ENCODE results near the gene IL12RB1.

The IL12RB1 gene

DNA sequence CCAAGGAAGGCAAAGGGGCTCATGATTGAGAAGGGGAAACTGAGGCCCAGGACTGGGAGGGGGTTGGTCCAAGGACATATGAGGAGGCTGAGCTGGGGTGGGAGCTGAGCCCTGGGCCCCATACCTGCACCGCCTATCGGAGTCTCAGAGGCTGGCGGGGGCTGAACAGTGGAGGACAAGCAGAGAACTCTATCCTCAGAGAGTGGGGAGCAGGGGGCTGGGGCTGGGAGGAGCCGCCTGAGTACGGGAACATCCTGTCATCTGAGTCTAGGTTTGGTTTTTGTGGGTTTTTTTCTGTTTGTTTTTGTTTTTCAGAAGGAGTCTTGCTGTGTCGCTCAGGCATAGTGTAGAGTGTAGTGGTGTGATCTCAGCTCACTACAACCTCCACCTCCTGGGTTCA, 72.5 kb downstream of the IL12RB1 start:
- no peak for TF ChIP-seq EZH2phosphoT487 (IDR thresholded peaks at IDR 0.05; ENCODE audit: low read depth)
- TF ChIP-seq, protein P1, sequence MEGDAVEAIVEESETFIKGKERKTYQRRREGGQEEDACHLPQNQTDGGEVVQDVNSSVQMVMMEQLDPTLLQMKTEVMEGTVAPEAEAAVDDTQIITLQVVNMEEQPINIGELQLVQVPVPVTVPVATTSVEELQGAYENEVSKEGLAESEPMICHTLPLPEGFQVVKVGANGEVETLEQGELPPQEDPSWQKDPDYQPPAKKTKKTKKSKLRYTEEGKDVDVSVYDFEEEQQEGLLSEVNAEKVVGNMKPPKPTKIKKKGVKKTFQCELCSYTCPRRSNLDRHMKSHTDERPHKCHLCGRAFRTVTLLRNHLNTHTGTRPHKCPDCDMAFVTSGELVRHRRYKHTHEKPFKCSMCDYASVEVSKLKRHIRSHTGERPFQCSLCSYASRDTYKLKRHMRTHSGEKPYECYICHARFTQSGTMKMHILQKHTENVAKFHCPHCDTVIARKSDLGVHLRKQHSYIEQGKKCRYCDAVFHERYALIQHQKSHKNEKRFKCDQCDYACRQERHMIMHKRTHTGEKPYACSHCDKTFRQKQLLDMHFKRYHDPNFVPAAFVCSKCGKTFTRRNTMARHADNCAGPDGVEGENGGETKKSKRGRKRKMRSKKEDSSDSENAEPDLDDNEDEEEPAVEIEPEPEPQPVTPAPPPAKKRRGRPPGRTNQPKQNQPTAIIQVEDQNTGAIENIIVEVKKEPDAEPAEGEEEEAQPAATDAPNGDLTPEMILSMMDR (IDR thresholded peaks at IDR 0.05; ENCODE audit: low read depth, low read length) = no peak
- Histone ChIP-seq H3K4me2 (ENCODE audit: low read length) (no peak overlapping the region), H3K27me3 (ENCODE audit: low read depth, low read length) (no peaks in the 10 kb centered on the region), H3K9me3 (ENCODE audit: insufficient read depth, low read length) (no peaks in the 10 kb centered on the region), H2AFZ (ENCODE audit: low read depth, low read length) (no peak overlapping the region), H3K9ac (ENCODE audit: low read length) (no peak overlapping the region), H3K4me1 (ENCODE audit: low read length) (no peaks in the 10 kb centered on the region), H3K27ac (ENCODE audit: low read length) (no peak overlapping the region), H3K4me3 (ENCODE audit: low read length) (no peak overlapping the region), H3K36me3 (replicated peaks; ENCODE audit: low read depth, low read length) (peaks cover 42% of the 10 kb centered on the region), H3K79me2 (ENCODE audit: low read length) (no peaks in the 10 kb centered on the region), H4K20me1 (ENCODE audit: insufficient read depth, low read length) (no peaks in the 10 kb centered on the region)

DNA sequence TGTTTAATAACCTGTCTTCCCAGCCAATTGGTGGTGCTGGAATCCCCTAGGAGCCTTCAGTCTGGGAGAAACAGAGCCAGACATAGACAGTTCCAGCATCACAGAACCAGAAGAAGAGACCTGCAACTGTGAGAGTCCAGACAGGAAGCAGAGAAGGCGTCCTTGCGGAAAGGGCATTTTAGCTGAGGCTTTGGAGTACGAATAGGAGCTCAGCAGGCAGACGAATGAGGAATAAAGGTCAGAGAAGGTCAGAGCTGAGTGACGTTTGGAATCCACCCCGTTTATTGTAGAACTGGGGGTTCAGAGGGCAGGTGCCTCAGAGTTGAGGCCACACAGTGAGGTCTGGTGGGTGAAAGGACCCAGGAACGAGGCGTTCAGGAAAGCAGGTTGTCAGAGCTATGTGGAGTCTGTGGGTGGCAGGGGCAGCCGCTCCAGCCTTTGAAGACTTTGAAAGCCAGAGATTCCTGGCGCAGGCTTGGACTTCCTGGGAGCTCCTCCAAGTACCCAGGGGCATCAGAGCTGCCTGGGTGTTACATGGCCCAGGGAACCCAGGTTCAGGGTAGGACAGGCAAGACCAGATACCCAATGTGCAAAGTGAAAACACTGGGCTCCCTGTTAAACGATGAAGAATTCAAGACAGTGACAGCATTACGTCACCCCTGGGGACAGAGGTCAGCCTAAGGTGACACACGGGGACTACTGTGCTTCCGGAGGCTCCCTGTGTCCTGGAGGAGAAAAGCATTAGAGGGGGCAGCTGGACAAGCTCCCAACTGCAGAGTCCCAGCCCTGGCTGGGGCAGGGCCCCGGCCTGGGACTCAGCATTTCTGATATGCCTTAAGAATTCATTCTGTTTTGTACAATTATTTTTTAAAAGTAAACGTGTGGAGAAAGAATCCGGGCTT, 73.3 kb downstream of the IL12RB1 start:
- Histone ChIP-seq H3K36me3 (replicated peaks; ENCODE audit: low read depth, low read length) (peaks cover 49% of the 10 kb centered on the region), H3K79me2 (ENCODE audit: low read length) (peaks cover 2% of the 10 kb centered on the region; the same call in 1 of the 2 replicates), H3K9ac (ENCODE audit: low read length) (no peak overlapping the region), H3K4me2 (ENCODE audit: low read length) (no peak overlapping the region), H3K4me1 (ENCODE audit: low read length) (no peaks in the 10 kb centered on the region), H3K4me3 (ENCODE audit: low read length) (no peak overlapping the region), H3K27me3 (ENCODE audit: low read depth, low read length) (no peaks in the 10 kb centered on the region), H3K9me3 (ENCODE audit: insufficient read depth, low read length) (no peaks in the 10 kb centered on the region), H4K20me1 (ENCODE audit: insufficient read depth, low read length) (no peaks in the 10 kb centered on the region), H3K27ac (ENCODE audit: low read length) (no peak overlapping the region), H2AFZ (ENCODE audit: low read depth, low read length) (no peak overlapping the region)
- no peak for TF ChIP-seq EZH2phosphoT487 (IDR thresholded peaks at IDR 0.05; ENCODE audit: low read depth)
- TF ChIP-seq, protein P1 (IDR thresholded peaks at IDR 0.05; ENCODE audit: low read depth, low read length) = no peak

DNA sequence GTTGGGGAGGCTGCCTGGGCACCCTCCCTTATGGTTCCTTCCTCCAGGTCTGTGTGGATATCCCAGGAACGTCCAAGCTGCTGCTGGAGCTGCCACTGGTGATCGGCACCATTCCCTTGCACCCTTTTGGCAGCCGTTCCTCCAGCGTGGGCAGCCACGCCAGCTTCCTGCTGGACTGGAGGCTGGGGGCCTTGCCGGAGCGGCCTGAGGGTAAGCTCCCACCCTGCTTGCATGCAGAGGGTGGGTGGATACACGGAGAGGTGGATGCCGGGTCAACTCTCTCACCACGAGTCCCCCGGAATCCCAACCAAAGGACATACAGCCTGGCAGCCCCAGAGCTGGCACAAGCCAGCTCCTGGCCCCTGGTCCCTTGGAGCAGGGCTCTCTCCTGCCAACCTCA, 76.6 kb downstream of the IL12RB1 start:
- Histone ChIP-seq H3K9ac (ENCODE audit: low read length) (no peak overlapping the region), H3K4me2 (ENCODE audit: low read length) (no peak overlapping the region), H3K27ac (ENCODE audit: low read length) (no peak overlapping the region), H3K4me1 (ENCODE audit: low read length) (peaks cover 9% of the 10 kb centered on the region), H3K4me3 (ENCODE audit: low read length) (no peak overlapping the region), H3K27me3 (ENCODE audit: low read depth, low read length) (no peaks in the 10 kb centered on the region), H3K9me3 (ENCODE audit: insufficient read depth, low read length) (no peaks in the 10 kb centered on the region), H2AFZ (ENCODE audit: low read depth, low read length) (no peak overlapping the region), H3K36me3 (replicated peaks; ENCODE audit: low read depth, low read length) (peaks cover 55% of the 10 kb centered on the region), H4K20me1 (ENCODE audit: insufficient read depth, low read length) (no peaks in the 10 kb centered on the region), H3K79me2 (ENCODE audit: low read length) (peaks cover 8% of the 10 kb centered on the region; the same call in 1 of the 2 replicates)
- TF ChIP-seq, protein P1 (IDR thresholded peaks at IDR 0.05; ENCODE audit: low read depth, low read length) = no peak
- TF ChIP-seq EZH2phosphoT487 (IDR thresholded peaks at IDR 0.05; ENCODE audit: low read depth) = no peak

DNA sequence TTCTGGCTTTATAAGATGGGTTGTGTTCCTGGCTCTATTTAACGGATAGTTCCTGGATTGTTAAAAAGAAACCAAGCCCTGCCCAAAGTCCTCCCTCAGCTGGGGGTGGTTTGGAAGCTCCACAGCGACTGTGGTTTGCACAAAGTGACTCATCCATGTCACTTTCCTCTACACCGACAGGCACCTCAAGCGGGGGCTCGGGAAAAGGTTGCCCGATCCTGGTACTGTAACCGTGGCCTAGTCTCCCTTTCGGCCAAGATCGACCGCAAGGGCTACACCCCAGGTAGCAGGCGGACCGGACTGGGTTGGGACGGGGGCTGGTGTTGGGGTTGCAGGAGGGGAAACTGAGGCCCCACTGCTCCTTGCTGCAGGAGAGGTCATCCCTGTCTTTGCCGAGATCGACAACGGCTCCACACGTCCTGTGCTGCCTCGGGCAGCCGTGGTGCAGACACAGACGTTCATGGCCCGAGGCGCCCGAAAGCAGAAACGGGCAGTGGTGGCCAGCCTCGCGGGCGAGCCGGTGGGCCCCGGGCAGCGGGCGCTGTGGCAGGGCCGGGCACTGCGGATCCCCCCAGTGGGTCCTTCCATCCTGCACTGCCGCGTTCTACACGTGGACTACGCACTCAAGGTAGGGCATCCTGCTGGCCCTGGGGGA, 77.2 kb downstream of the IL12RB1 start:
- H3K79me2 ChIP-seq (ENCODE audit: low read length) = peaks cover 8% of the 10 kb centered on the region; the same call in 1 of the 2 replicates
- peaks cover 9% of the 10 kb centered on the region for H3K4me1 ChIP-seq (ENCODE audit: low read length)
- TF ChIP-seq, protein P1 (IDR thresholded peaks at IDR 0.05; ENCODE audit: low read depth, low read length) = no peak
- TF ChIP-seq EZH2phosphoT487 (IDR thresholded peaks at IDR 0.05; ENCODE audit: low read depth) = no peak
- H3K27ac ChIP-seq (ENCODE audit: low read length) = no peak overlapping the region
- H3K4me3 ChIP-seq (ENCODE audit: low read length) = no peak overlapping the region
- no peaks in the 10 kb centered on the region for H3K27me3 ChIP-seq (ENCODE audit: low read depth, low read length)
- H2AFZ ChIP-seq (ENCODE audit: low read depth, low read length) = no peak overlapping the region
- no peaks in the 10 kb centered on the region for H4K20me1 ChIP-seq (ENCODE audit: insufficient read depth, low read length)
- H3K36me3 ChIP-seq (replicated peaks; ENCODE audit: low read depth, low read length) = peaks cover 52% of the 10 kb centered on the region
- H3K9ac ChIP-seq (ENCODE audit: low read length) = no peak overlapping the region
- no peaks in the 10 kb centered on the region for H3K9me3 ChIP-seq (ENCODE audit: insufficient read depth, low read length)
- no peak overlapping the region for H3K4me2 ChIP-seq (ENCODE audit: low read length)

Data from OCI-LY3 (cell line).